H1 (cell line): ENCODE results near the gene GSK3B. TPM values are rescaled to one million over a fixed set of nuclear protein-coding genes. Genes with fewer than 3 reads are reported as not detected.
A peak's percentile ranks its signal among the peaks of the same experiment; 100 is the strongest.

Source experiments
- ASH2L ChIP-seq: fragments of 200-600, 300-600 bp; sonication (generic); IDR thresholded peaks from one replicate; pipeline ENCODE4 v1.7.1; 2017; ENCODE audit warnings: low read length
- BCL11A ChIP-seq, 2 experiments: IDR thresholded peaks; one replicate each; pipeline ENCODE4 v1.6.1; 2011; ENCODE audit warnings: low read depth in 2 of 2, low read length in 2 of 2, mild to moderate bottlenecking in 2 of 2
- CREB1 ChIP-seq: IDR thresholded peaks from 2 replicates; pipeline ENCODE4 v1.6.1; 2012; ENCODE audit warnings: inconsistent platforms
- CTBP2 ChIP-seq: IDR thresholded peaks from 2 replicates; pipeline ENCODE4 v1.7.0; 2011; ENCODE audit warnings: borderline replicate concordance, mild to moderate bottlenecking, moderate library complexity, mixed read lengths, low read length; ENCODE audit not compliant: insufficient read depth, insufficient read length
- HDAC6 ChIP-seq: IDR thresholded peaks from one replicate; pipeline ENCODE4 v1.7.1; 2012; ENCODE audit warnings: low read depth, mild to moderate bottlenecking, inconsistent platforms, low read length, moderate library complexity
- KDM5A ChIP-seq: fragments of 200-600 bp; IDR thresholded peaks from 2 replicates; pipeline ENCODE4 v1.7.1; 2012; ENCODE audit warnings: mild to moderate bottlenecking, low read length, inconsistent platforms, mixed read lengths
- PHF8 ChIP-seq: fragments of 200-600 bp; sonication (generic); conservative IDR thresholded peaks from 2 replicates; pipeline ENCODE4 v1.7.1; 2012; ENCODE audit warnings: low read depth, mild to moderate bottlenecking, inconsistent platforms, low read length, moderate library complexity
- RBBP5 ChIP-seq: IDR thresholded peaks from 2 replicates; pipeline ENCODE4 v1.7.1; 2012; ENCODE audit warnings: low read depth, mild to moderate bottlenecking, inconsistent platforms, low read length, moderate library complexity, borderline replicate concordance
- RFX5 ChIP-seq: IDR thresholded peaks from 2 replicates; pipeline ENCODE4 v1.6.1; 2011; ENCODE audit warnings: low read depth, low read length, improper control_type of control experiment, borderline replicate concordance
- SAP30 ChIP-seq: fragments of 300-600 bp; sonication (generic); IDR thresholded peaks from 2 replicates; pipeline ENCODE4 v1.7.1; 2012; ENCODE audit warnings: low read length, moderate library complexity, mild to moderate bottlenecking, inconsistent platforms; ENCODE audit not compliant: insufficient read depth, insufficient replicate concordance
- SIN3A ChIP-seq, 2 experiments: IDR thresholded peaks in 1 of 2; conservative IDR thresholded peaks in 1 of 2; 2 replicates each; pipeline ENCODE4 v1.6.1; 2011 to 2012; ENCODE audit warnings: low read length in 2 of 2, improper control_type of control experiment in 1 of 2, low read depth in 1 of 2, mild to moderate bottlenecking in 1 of 2
- polyA plus RNA-seq, 7 experiments: library from polyadenylated mRNA; depleted of rRNA in 3 of 7; stranded (reverse) in 5 of 7; unstranded in 2 of 7; fragments of >200 nt in 5 of 7; fragments of 200-250 nt in 2 of 7; gene quantifications; 1 replicate in 5 of 7; 2 replicates in 1 of 7; 4 replicates in 1 of 7; pipeline versions ENCODE4 v1.2.1 to v1.2.3, GENCODE V29; 2011 to 2013; ENCODE audit warnings: missing spikeins in 2 of 7, mixed read lengths in 2 of 7
- total RNA-seq: library from RNA; stranded (reverse); fragmentation: NEBNext Ultra II Directional; extraction: Animal tissue kit (Norgen Biotek cat#: 25700); gene quantifications from 2 replicates; pipeline ENCODE4 v1.2.1, GENCODE V29; 2021

The GSK3B gene
- total and polyA plus RNA-seq, 2 of the 8 experiments (the other 6 are each of a cell fraction or from before 2014, with no cell fraction given): 24.2 to 50.7 TPM

DNA sequence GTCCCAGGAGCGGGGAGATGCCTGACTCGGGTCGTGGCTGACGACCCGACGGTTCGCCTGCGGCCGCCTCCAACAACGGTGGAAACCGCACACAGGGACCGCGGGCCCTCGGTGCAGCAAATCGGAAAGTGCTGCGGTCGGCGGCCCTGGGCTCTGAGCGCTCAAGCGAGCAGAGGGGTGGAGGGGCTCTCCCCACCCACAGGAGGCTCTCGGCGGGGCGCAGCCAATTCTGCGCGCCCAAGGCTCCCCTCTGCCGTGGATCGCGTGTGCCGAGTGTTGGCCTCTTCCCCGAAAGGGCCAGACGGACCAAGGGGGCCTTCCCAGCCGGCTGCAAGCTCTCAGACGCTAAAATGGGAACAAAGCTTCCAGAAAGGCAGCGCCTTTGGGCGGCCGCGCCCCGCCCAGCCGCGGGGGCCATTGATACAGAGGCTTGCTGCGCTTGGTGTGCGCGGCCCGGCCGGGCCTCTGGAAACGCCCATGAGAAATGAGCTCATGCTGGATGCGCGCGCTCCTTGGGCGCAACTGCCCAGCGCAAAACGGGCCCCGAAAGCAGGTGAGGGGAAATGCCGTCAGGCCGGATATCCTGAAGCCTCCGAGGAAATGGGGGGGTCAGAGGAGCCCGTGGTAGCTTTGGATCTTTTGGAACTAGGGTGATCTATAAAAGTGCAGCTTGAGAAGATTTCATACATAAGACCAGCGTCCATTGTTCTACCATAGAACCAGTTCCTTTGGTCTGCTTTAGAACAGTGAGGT lies 1.2 kb upstream of the GSK3B start (continued):
- TF ChIP-seq HDAC6: no peak
- peak; percentile 82 for TF ChIP-seq RBBP5
- peak; percentile 99 for TF ChIP-seq PHF8
- TF ChIP-seq CREB1: peak; percentile 70
- TF ChIP-seq KDM5A: no peak
- no peak for TF ChIP-seq CTBP2
- no peak for TF ChIP-seq BCL11A (IDR thresholded peaks at IDR 0.05; ENCODE audit: low read depth in 2 of 2, low read length in 2 of 2)
- peak; percentile 85 for TF ChIP-seq ASH2L
- TF ChIP-seq SIN3A (conservative IDR thresholded peaks at IDR 0.05 in 1 of 2, IDR thresholded peaks at IDR 0.05 in 1 of 2; ENCODE audit: low read depth in 1 of 2, low read length in 2 of 2): 0 out of 4 replicates have a peak, but pooled peaks of 1 of the 2 experiments have one; percentile 54
- TF ChIP-seq SAP30: no peak
- TF ChIP-seq RFX5: no peak
